ENCODE results near the gene PIAS2.
"Not testable (repeated sequence)": the region's sequence is repeated elsewhere in the genome, so short reads cannot be mapped to it uniquely, and the experiment has no call there.

The PIAS2 gene

GRCh38 chr18:46830633-46831032 is 86.7 kb downstream of the PIAS2 start:
- no peak for DNase-seq

GRCh38 chr18:46829947-46830346 is 87.4 kb downstream of the PIAS2 start:
- no peak for DNase-seq

- no peak for DNase-seq
Observed at GRCh38 chr18:46829531-46829930, 87.8 kb downstream of the PIAS2 start.

- no peak for DNase-seq
Observed at GRCh38 chr18:46821856-46822711, 95.2 kb downstream of the PIAS2 start.

GRCh38 chr18:46820863-46821262 is 96.4 kb downstream of the PIAS2 start:
- no peak for DNase-seq

GRCh38 chr18:46815661-46816060 is 101.6 kb downstream of the PIAS2 start:
- DNase-seq, result no peak

- no peak for DNase-seq
Observed at GRCh38 chr18:46814399-46814798, 102.9 kb downstream of the PIAS2 start.

- no peak for DNase-seq
Observed at GRCh38 chr18:46812311-46812710, 105.0 kb downstream of the PIAS2 start.

- peak; percentile 21 for DNase-seq
Observed at GRCh38 chr18:46810481-46811000, 106.8 kb downstream of the PIAS2 start.

- DNase-seq, result no peak
Observed at GRCh38 chr18:46809145-46809544, 108.2 kb downstream of the PIAS2 start.

GRCh38 chr18:46795945-46796344 is 121.4 kb downstream of the PIAS2 start:
- DNase-seq, result not testable (repeated sequence)

GRCh38 chr18:46794607-46795006 is 122.7 kb downstream of the PIAS2 start:
- no peak for DNase-seq

- DNase-seq, result peak; percentile 20
Observed at GRCh38 chr18:46793565-46793964, 123.7 kb downstream of the PIAS2 start.

GRCh38 chr18:46789088-46789487 is 128.2 kb downstream of the PIAS2 start:
- DNase-seq, result no peak

GRCh38 chr18:46787674-46788073 is 129.6 kb downstream of the PIAS2 start:
- no peak for DNase-seq

GRCh38 chr18:46772357-46772756 is 144.9 kb downstream of the PIAS2 start:
- no peak for DNase-seq

- DNase-seq, result peak; percentile 64
Observed at GRCh38 chr18:46771141-46771540, 146.2 kb downstream of the PIAS2 start.

- no peak for DNase-seq
Observed at GRCh38 chr18:46770708-46771107, 146.6 kb downstream of the PIAS2 start.

GRCh38 chr18:46768166-46768921 is 149.0 kb downstream of the PIAS2 start:
- no peak for DNase-seq

- no peak for DNase-seq
Observed at GRCh38 chr18:46767217-46767616, 150.1 kb downstream of the PIAS2 start.

GRCh38 chr18:46764586-46764985 is 152.7 kb downstream of the PIAS2 start:
- no peak for DNase-seq

- DNase-seq, result peak; percentile 99
Observed at GRCh38 chr18:46761059-46761769, 156.1 kb downstream of the PIAS2 start.

- peak; percentile 59 for DNase-seq
Observed at GRCh38 chr18:46759890-46760289, 157.4 kb downstream of the PIAS2 start.

Data from NCI-H1092 treated with DMSO at 0.1 percent for 48 hours (cell line).